ENCODE data around the gene ARHGAP6. TPM values are rescaled to one million over a fixed set of nuclear protein-coding genes. Genes with fewer than 3 reads are reported as not detected.

The ARHGAP6 gene
- total RNA-seq, 1 experiment from 2014 or later = 0.07 TPM

- DNase-seq = no peak
These were observed 316.7 kb downstream of the ARHGAP6 start for GRCh38 chrX:11349020-11349419.

More at GRCh38 chrX:11349020-11349419, 316.7 kb downstream of the ARHGAP6 start:
- Histone ChIP-seq H3K4me1 (ENCODE audit: insufficient read depth, low read length) (peaks cover 3% of the 10 kb centered on the region; the same call in 1 of the 2 replicates), H3K4me2 (ENCODE audit: insufficient read depth, insufficient read length, low read length) (no peak overlapping the region), H4K8ac (replicated peaks; ENCODE audit: insufficient read length, low read depth, low read length) (no peak overlapping the region), H3K27ac (ENCODE audit: insufficient read length, low read depth, low read length) (no peak overlapping the region), H3K27me3 (ENCODE audit: insufficient read depth, low read length) (no peaks in the 10 kb centered on the region), H4K91ac (ENCODE audit: insufficient read length, low read depth, low read length) (no peak overlapping the region), H3K18ac (ENCODE audit: insufficient read length, low read depth, low read length) (no peak overlapping the region), H3K14ac (ENCODE audit: insufficient read depth, low read length) (no peak overlapping the region), H3K4ac (ENCODE audit: low read depth, low read length) (no peak overlapping the region), H3T11ph (ENCODE audit: low read length) (no peak overlapping the region), H3K79me2 (ENCODE audit: insufficient read depth, low read length) (no peaks in the 10 kb centered on the region), H3K56ac (ENCODE audit: insufficient read length, low read depth, low read length) (no peak overlapping the region), H2BK120ac (ENCODE audit: low read depth, low read length, poor library complexity, severe bottlenecking) (no peak overlapping the region), H3K79me1 (ENCODE audit: insufficient read depth, low read depth, low read length, poor library complexity, severe bottlenecking) (no peaks in the 10 kb centered on the region), H3K9me3 (ENCODE audit: control insufficient read depth, low read depth, low read length) (no peaks in the 10 kb centered on the region), H3K9ac (ENCODE audit: extremely low read depth, insufficient read length, low read length) (no peak overlapping the region), H2AK5ac (ENCODE audit: insufficient read length, low read length) (no peak overlapping the region), H2BK20ac (ENCODE audit: low read depth, low read length, poor library complexity, severe bottlenecking) (no peak overlapping the region), H3K23me2 (ENCODE audit: insufficient read length, low read depth, low read length, poor library complexity, severe bottlenecking) (no peaks in the 10 kb centered on the region), H2BK15ac (ENCODE audit: low read depth, low read length) (no peak overlapping the region), H2BK5ac (ENCODE audit: insufficient read length, low read length) (no peak overlapping the region), H4K20me1 (ENCODE audit: control insufficient read depth, insufficient read depth, insufficient read length) (no peaks in the 10 kb centered on the region), H2BK12ac (ENCODE audit: insufficient read length, low read depth, low read length) (no peak overlapping the region), H3K23ac (ENCODE audit: insufficient read length, low read depth, low read length) (no peak overlapping the region), H2AFZ (ENCODE audit: low read length) (no peak overlapping the region), H4K5ac (ENCODE audit: insufficient read length, low read depth, low read length) (no peak overlapping the region)
- H3K4me1 Mint-ChIP-seq = peaks cover 0 to 6% of the 10 kb centered on the region in 2 experiments; a peak in 2 of 4 replicates
- peaks cover 3% of the 10 kb centered on the region; the same call in 1 of the 2 replicates for H3K27me3 Mint-ChIP-seq (ENCODE audit: low read depth)
- H3K27ac Mint-ChIP-seq = no peak overlapping the region
- WGBS (ENCODE audit: extremely low coverage, insufficient read length, low lambda C conversion rate) = no CpG with 5 or more reads among the region's 1 CpG
- no peak overlapping the region for H3K4me3 Mint-ChIP-seq
- no peak for TF ChIP-seq CTCF (conservative IDR thresholded peaks at IDR 0.05)
- H3K36me3 Mint-ChIP-seq (ENCODE audit: insufficient read depth in 1 of 3, low read depth in 3 of 3) = no peaks in the 10 kb centered on the region; a peak in 2 of 7 replicates
- H3K9me3 Mint-ChIP-seq = peaks cover 30 to 39% of the 10 kb centered on the region in 2 experiments

All from H9 (cell line).